ENCODE data around the gene SIM1.

Gene SIM1

DNA sequence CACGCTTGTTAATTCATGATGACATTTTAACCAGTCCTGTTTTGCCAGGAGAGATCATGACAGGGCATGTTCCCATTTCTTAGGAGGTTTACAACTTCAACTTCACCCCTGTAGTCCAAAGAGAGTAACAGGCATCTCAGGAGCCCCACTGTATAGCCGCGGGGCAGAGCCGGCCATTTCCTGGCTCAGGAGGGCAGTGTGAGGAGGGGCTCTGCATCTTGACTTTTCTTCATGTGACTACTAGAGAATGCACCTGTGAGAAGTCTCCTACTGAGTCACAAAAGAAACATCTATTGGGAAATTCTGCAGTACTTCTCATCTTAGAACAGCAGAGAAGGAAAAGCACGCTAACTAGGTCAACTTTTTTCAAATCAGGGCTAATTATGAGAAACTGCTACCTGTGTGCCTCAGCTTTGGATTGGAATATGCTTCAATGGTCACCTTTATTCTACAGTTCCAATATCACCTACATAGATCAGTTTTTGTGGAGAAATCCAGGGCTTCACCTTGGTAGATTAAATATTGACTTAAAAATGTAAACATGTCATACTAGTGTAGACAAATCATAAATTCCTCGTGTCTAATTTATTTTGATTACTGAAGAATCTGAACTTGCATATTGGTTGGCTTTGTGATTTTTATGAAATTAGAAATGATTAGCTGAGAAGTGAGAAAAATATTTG, 28.6 kb upstream of the SIM1 start:
- TF ChIP-seq, protein P1, sequence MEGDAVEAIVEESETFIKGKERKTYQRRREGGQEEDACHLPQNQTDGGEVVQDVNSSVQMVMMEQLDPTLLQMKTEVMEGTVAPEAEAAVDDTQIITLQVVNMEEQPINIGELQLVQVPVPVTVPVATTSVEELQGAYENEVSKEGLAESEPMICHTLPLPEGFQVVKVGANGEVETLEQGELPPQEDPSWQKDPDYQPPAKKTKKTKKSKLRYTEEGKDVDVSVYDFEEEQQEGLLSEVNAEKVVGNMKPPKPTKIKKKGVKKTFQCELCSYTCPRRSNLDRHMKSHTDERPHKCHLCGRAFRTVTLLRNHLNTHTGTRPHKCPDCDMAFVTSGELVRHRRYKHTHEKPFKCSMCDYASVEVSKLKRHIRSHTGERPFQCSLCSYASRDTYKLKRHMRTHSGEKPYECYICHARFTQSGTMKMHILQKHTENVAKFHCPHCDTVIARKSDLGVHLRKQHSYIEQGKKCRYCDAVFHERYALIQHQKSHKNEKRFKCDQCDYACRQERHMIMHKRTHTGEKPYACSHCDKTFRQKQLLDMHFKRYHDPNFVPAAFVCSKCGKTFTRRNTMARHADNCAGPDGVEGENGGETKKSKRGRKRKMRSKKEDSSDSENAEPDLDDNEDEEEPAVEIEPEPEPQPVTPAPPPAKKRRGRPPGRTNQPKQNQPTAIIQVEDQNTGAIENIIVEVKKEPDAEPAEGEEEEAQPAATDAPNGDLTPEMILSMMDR (IDR thresholded peaks at IDR 0.05; ENCODE audit: low read depth, low read length): no peak

DNA sequence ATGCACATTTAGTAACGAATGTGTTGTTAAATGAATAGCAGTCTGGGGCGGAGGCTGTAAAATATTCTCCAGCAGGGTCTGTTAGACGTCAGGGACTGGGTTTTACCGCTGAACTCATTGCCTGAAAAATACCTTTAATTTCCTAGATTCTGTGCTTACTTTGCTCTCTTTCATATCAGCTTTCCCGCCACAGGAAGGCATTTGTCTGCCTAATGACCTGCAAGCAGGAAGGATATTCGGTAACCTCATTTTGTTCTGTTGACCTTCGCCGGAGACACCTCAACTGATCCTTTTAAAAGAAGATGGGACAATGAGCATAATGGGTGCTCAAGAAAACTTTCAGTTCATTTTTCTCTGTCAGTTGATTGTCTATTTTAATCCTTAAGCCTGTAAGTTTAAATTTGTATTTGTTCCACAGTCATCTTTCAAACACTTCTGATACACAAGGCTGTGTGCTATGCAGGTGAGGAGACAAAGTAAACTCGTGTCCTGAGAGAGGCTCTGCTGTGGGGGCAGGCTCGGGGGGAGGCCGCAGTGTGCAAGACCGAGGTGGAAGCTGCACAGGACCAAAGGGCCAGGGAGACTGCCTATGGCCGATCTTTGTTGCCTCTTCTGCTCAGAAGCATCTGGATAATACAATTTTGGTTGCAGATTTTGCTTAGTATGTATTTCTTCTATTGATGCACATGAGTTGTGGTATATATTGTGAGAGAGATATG, 27.4 kb upstream of the SIM1 start:
- TF ChIP-seq, protein P1 (IDR thresholded peaks at IDR 0.05; ENCODE audit: low read depth, low read length): no peak
- DNase-seq (ENCODE audit: low read depth in 2 of 2): no peak
- no peak overlapping the region for H3K4me3 ChIP-seq (replicated peaks in 1 of 2; ENCODE audit: low read depth in 2 of 2, low read length in 2 of 2)

More for the DNA sequence above, 28.6 kb upstream of the SIM1 start:
- DNase-seq (ENCODE audit: low read depth in 2 of 2): no peak
- no peak overlapping the region for H3K4me3 ChIP-seq (replicated peaks in 1 of 2; ENCODE audit: low read depth in 2 of 2, low read length in 2 of 2)

DNA sequence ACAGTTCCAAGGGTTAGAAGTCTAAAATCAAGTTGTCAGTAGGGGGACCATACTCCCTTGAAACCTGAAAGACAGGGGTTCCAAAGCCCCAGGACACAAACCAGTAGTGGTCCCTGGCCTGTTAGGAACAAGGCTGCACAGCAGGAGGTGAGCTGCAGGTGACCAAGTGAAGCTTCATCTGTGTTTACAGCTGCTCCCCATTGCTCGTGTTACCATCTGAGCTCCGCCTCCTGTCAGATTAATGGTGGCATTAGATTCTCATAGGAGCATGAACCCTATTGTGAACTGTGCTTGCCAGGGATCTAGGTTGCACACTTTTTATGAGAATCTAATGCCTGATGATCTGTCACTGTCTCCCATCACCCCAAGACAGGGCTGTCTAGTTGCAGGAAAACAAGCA, 25.3 kb upstream of the SIM1 start:
- DNase-seq (ENCODE audit: low read depth in 2 of 2): no peak
- no peak overlapping the region for H3K4me3 ChIP-seq (replicated peaks in 1 of 2; ENCODE audit: low read depth in 2 of 2, low read length in 2 of 2)
- TF ChIP-seq, protein P1 (IDR thresholded peaks at IDR 0.05; ENCODE audit: low read depth, low read length): no peak

DNA sequence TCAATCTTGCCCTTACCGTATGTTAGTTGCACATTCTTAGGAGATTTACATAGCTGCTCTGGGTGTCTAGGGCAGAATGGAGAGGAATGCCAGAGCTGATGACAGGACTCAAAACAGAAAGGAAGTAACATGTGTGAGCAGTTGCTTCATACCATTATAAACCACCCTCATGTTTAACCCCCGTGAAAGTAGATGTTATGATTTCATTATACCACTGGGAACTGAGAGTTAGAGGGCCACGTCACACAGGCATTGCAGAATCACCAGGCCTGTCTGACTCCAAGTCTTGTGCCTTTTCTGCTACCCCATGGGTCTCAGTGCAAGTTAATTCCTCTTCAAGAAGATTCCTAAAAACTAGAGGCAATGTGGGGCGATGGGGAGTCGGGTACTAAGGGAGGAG, 23.5 kb upstream of the SIM1 start:
- TF ChIP-seq, protein P1 (IDR thresholded peaks at IDR 0.05; ENCODE audit: low read depth, low read length): no peak
- no peak overlapping the region for H3K4me3 ChIP-seq (replicated peaks in 1 of 2; ENCODE audit: low read depth in 2 of 2, low read length in 2 of 2)
- DNase-seq (ENCODE audit: low read depth in 2 of 2): peak; percentile 20 to 27

DNA sequence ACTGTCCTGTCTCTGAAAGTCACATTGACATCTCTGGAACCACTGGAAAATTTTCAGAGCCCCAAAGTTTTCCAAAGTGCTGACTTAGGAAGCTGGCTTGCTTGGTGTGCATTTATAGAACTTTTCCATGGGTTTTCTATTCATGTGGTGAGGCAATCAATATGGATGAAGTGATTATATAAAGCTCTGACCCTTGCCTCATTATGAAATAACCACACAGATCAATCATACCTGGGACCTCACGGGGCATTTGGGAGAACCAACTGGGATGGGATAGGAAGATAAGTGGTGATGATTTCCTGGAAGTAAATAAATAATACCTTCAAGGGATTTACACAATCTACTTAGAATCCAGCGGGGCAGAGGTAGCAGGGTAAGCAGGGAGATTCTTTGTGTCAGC, 22.9 kb upstream of the SIM1 start:
- no peak overlapping the region for H3K4me3 ChIP-seq (replicated peaks in 1 of 2; ENCODE audit: low read depth in 2 of 2, low read length in 2 of 2)
- TF ChIP-seq, protein P1 (IDR thresholded peaks at IDR 0.05; ENCODE audit: low read depth, low read length): no peak
- no peak for DNase-seq (ENCODE audit: low read depth in 2 of 2)

DNA sequence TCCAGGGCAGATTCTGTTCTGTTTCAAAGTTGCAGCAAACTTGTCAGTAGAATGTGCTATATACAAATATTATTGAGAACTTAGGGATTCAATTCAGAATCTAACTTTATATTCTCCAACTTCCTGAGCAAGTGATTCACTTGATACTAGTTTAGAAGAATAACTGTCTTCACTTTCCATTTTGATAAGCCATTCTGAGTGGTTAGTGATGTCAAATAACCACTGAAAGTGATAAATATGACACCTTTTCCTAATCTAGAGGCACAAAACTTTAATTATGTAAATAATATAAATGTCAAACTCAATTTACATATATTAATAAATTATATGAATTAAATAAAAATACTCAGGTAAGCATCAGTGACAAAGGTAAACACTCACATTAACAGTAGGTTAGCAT, 20.5 kb upstream of the SIM1 start:
- DNase-seq (ENCODE audit: low read depth in 2 of 2): no peak
- TF ChIP-seq, protein P1 (IDR thresholded peaks at IDR 0.05; ENCODE audit: low read depth, low read length): no peak
- no peak overlapping the region for H3K4me3 ChIP-seq (replicated peaks in 1 of 2; ENCODE audit: low read depth in 2 of 2, low read length in 2 of 2)

Data from cardiac fibroblast (primary cell).